Measurements from ENCODE around the gene ZNF804B. TPM values are rescaled to one million over a fixed set of nuclear protein-coding genes. Genes with fewer than 3 reads are reported as not detected.
"Not testable (repeated sequence)": the region's sequence is repeated elsewhere in the genome, so short reads cannot be mapped to it uniquely, and the experiment has no call there.

Gene ZNF804B
- total RNA-seq, 1 experiment from 2014 or later, result 0.04 TPM

- H3K27ac ChIP-seq, result peak overlapping the region; percentile 19
These were observed 373.9 kb downstream of the ZNF804B start for GRCh38 chr7:89133357-89133756.

GRCh38 chr7:89133819-89134218 is 374.3 kb downstream of the ZNF804B start:
- DNase-seq, result peak in 1 of 2 experiments; percentile 44
- H3K27me3 ChIP-seq, result no peaks in the 10 kb centered on the region
- H3K4me3 ChIP-seq, result no peak overlapping the region
- no peaks in the 10 kb centered on the region for H3K9me3 ChIP-seq (replicated peaks)
- no peaks in the 10 kb centered on the region for H3K36me3 ChIP-seq
- H3K27ac ChIP-seq, result peak overlapping the region; percentile 19
- H3K4me1 ChIP-seq, result peaks cover 36% of the 10 kb centered on the region

More at GRCh38 chr7:89133357-89133756, 373.9 kb downstream of the ZNF804B start:
- peaks cover 38% of the 10 kb centered on the region for H3K4me1 ChIP-seq
- DNase-seq, result peak; percentile 12 to 56
- H3K27me3 ChIP-seq, result no peaks in the 10 kb centered on the region
- H3K9me3 ChIP-seq (replicated peaks), result no peaks in the 10 kb centered on the region
- H3K36me3 ChIP-seq, result no peaks in the 10 kb centered on the region
- H3K4me3 ChIP-seq, result no peak overlapping the region

- H3K36me3 ChIP-seq, result peaks cover under 1% of the 10 kb centered on the region; the same call in 1 of the 2 replicates
- DNase-seq, result no peak
- no peaks in the 10 kb centered on the region for H3K27me3 ChIP-seq
- no peaks in the 10 kb centered on the region; the same call in 1 of the 2 replicates for H3K9me3 ChIP-seq (replicated peaks)
- no peak overlapping the region for H3K27ac ChIP-seq
- H3K4me3 ChIP-seq, result no peak overlapping the region
- no peaks in the 10 kb centered on the region; the same call in 1 of the 2 replicates for H3K4me1 ChIP-seq
These were observed 386.3 kb downstream of the ZNF804B start for GRCh38 chr7:89145801-89146200.

GRCh38 chr7:89160107-89160506 is 400.6 kb downstream of the ZNF804B start:
- no peaks in the 10 kb centered on the region for H3K36me3 ChIP-seq
- no peak overlapping the region for H3K4me3 ChIP-seq
- no peak for DNase-seq
- H3K27me3 ChIP-seq, result no peaks in the 10 kb centered on the region
- no peaks in the 10 kb centered on the region for H3K9me3 ChIP-seq (replicated peaks)
- no peaks in the 10 kb centered on the region for H3K4me1 ChIP-seq
- no peak overlapping the region for H3K27ac ChIP-seq

- H3K9me3 ChIP-seq (replicated peaks), result no peaks in the 10 kb centered on the region
- no peak overlapping the region for H3K4me3 ChIP-seq
- H3K27ac ChIP-seq, result no peak overlapping the region
- DNase-seq, result no peak
- H3K4me1 ChIP-seq, result no peaks in the 10 kb centered on the region
- H3K36me3 ChIP-seq, result no peaks in the 10 kb centered on the region
- H3K27me3 ChIP-seq, result no peaks in the 10 kb centered on the region
These were observed 405.9 kb downstream of the ZNF804B start for GRCh38 chr7:89165421-89165820.

GRCh38 chr7:89170628-89171027 is 411.1 kb downstream of the ZNF804B start:
- Histone ChIP-seq H3K4me3 (no peak overlapping the region), H3K9me3 (replicated peaks) (no peaks in the 10 kb centered on the region)

GRCh38 chr7:89182116-89182515 is 422.6 kb downstream of the ZNF804B start:
- H3K4me3 ChIP-seq, result no peak overlapping the region
- H3K27me3 ChIP-seq, result no peaks in the 10 kb centered on the region; the same call in 1 of the 2 replicates
- no peaks in the 10 kb centered on the region; the same call in 1 of the 2 replicates for H3K4me1 ChIP-seq

More at GRCh38 chr7:89170628-89171027, 411.1 kb downstream of the ZNF804B start:
- no peak overlapping the region for H3K27ac ChIP-seq
- no peak for DNase-seq
- H3K36me3 ChIP-seq, result no peaks in the 10 kb centered on the region
- H3K27me3 ChIP-seq, result no peaks in the 10 kb centered on the region
- H3K4me1 ChIP-seq, result no peaks in the 10 kb centered on the region

GRCh38 chr7:89183712-89184111 is 424.2 kb downstream of the ZNF804B start:
- Histone ChIP-seq H3K9me3 (replicated peaks) (peaks cover 3% of the 10 kb centered on the region; the same call in 1 of the 2 replicates), H3K4me1 (no peaks in the 10 kb centered on the region; the same call in 1 of the 2 replicates), H3K4me3 (no peak overlapping the region), H3K36me3 (no peaks in the 10 kb centered on the region), H3K27me3 (no peaks in the 10 kb centered on the region; the same call in 1 of the 2 replicates), H3K27ac (no peak overlapping the region)
- no peak for DNase-seq

More at GRCh38 chr7:89182116-89182515, 422.6 kb downstream of the ZNF804B start:
- Histone ChIP-seq H3K27ac (no peak overlapping the region), H3K36me3 (no peaks in the 10 kb centered on the region), H3K9me3 (replicated peaks) (peaks cover 3% of the 10 kb centered on the region; the same call in 1 of the 2 replicates)
- DNase-seq, result no peak

GRCh38 chr7:89200758-89201157 is 441.3 kb downstream of the ZNF804B start:
- Histone ChIP-seq H3K9me3 (replicated peaks) (no peaks in the 10 kb centered on the region), H3K4me3 (no peak overlapping the region), H3K4me1 (no peaks in the 10 kb centered on the region), H3K27ac (no peak overlapping the region), H3K27me3 (no peaks in the 10 kb centered on the region), H3K36me3 (no peaks in the 10 kb centered on the region)
- no peak for DNase-seq

- no peak for DNase-seq
- H3K4me3 ChIP-seq, result no peak overlapping the region
- H3K27me3 ChIP-seq, result no peaks in the 10 kb centered on the region
- no peaks in the 10 kb centered on the region for H3K4me1 ChIP-seq
- no peak overlapping the region for H3K27ac ChIP-seq
- H3K9me3 ChIP-seq (replicated peaks), result no peaks in the 10 kb centered on the region
- H3K36me3 ChIP-seq, result no peaks in the 10 kb centered on the region
These were observed 464.4 kb downstream of the ZNF804B start for GRCh38 chr7:89223900-89224395.

GRCh38 chr7:89228688-89229171 is 469.2 kb downstream of the ZNF804B start:
- not testable (repeated sequence) for DNase-seq; H3K36me3 ChIP-seq; H3K4me1 ChIP-seq; H3K9me3 ChIP-seq (replicated peaks); H3K27me3 ChIP-seq; H3K27ac ChIP-seq; H3K4me3 ChIP-seq

- no peak overlapping the region for H3K27ac ChIP-seq
- no peak for DNase-seq
- no peaks in the 10 kb centered on the region for H3K4me1 ChIP-seq
- no peaks in the 10 kb centered on the region for H3K27me3 ChIP-seq
- no peaks in the 10 kb centered on the region for H3K36me3 ChIP-seq
- H3K4me3 ChIP-seq, result no peak overlapping the region
- no peaks in the 10 kb centered on the region for H3K9me3 ChIP-seq (replicated peaks)
These were observed 478.7 kb downstream of the ZNF804B start for GRCh38 chr7:89238156-89238555.

GRCh38 chr7:89246196-89246595 is 486.7 kb downstream of the ZNF804B start:
- peak overlapping the region; percentile 62 for H3K27ac ChIP-seq
- DNase-seq, result peak; percentile 60 to 83
- H3K4me1 ChIP-seq, result peaks cover 9% of the 10 kb centered on the region; the same call in 1 of the 2 replicates
- H3K27me3 ChIP-seq, result no peaks in the 10 kb centered on the region
- no peaks in the 10 kb centered on the region for H3K36me3 ChIP-seq
- no peaks in the 10 kb centered on the region for H3K9me3 ChIP-seq (replicated peaks)
- no peak overlapping the region for H3K4me3 ChIP-seq

GRCh38 chr7:89247207-89247606 is 487.7 kb downstream of the ZNF804B start:
- no peak overlapping the region for H3K27ac ChIP-seq
- H3K27me3 ChIP-seq, result no peaks in the 10 kb centered on the region

GRCh38 chr7:89259085-89259484 is 499.6 kb downstream of the ZNF804B start:
- H3K9me3 ChIP-seq (replicated peaks), result no peaks in the 10 kb centered on the region
- no peak for DNase-seq
- H3K36me3 ChIP-seq, result no peaks in the 10 kb centered on the region
- H3K4me1 ChIP-seq, result no peaks in the 10 kb centered on the region
- H3K27ac ChIP-seq, result no peak overlapping the region
- no peak overlapping the region for H3K4me3 ChIP-seq
- no peaks in the 10 kb centered on the region for H3K27me3 ChIP-seq

More at GRCh38 chr7:89247207-89247606, 487.7 kb downstream of the ZNF804B start:
- Histone ChIP-seq H3K4me1 (peaks cover 9% of the 10 kb centered on the region; the same call in 1 of the 2 replicates), H3K4me3 (no peak overlapping the region), H3K36me3 (no peaks in the 10 kb centered on the region), H3K9me3 (replicated peaks) (no peaks in the 10 kb centered on the region)
- no peak for DNase-seq

GRCh38 chr7:89264126-89264525 is 504.6 kb downstream of the ZNF804B start:
- no peaks in the 10 kb centered on the region for H3K36me3 ChIP-seq
- H3K27ac ChIP-seq, result no peak overlapping the region
- no peaks in the 10 kb centered on the region for H3K9me3 ChIP-seq (replicated peaks)

More at GRCh38 chr7:89264126-89264525, 504.6 kb downstream of the ZNF804B start:
- no peak for DNase-seq
- Histone ChIP-seq H3K4me1 (no peaks in the 10 kb centered on the region), H3K27me3 (no peaks in the 10 kb centered on the region), H3K4me3 (no peak overlapping the region)

Measured in SJCRH30 (cell line).